OCI-LY1 (cell line): ENCODE data around the gene CREG2.

Experiments used
- H2AFZ ChIP-seq: fragments of 200-600 bp; sonication (generic), shearing (Covaris generic); 2 replicates; pipeline ENCODE4 v1.6.0; 2014; ENCODE audit warnings: antibody characterized with exemption, mild to moderate bottlenecking, low read length
- H3F3A ChIP-seq: fragments of 200-600 bp; sonication (generic), shearing (Covaris generic); 2 replicates; pipeline ENCODE4 v1.6.0; 2014; ENCODE audit warnings: mild to moderate bottlenecking, antibody characterized with exemption, low read length, moderate library complexity; ENCODE audit not compliant: insufficient read depth
- H3K27ac ChIP-seq: fragments of 200-600 bp; sonication (generic); 2 replicates; pipeline ENCODE4 v1.5.1; 2014; ENCODE audit warnings: low read length, mixed run types, mild to moderate bottlenecking, low read depth; ENCODE audit not compliant: poor library complexity, severe bottlenecking
- H3K27me3 ChIP-seq: fragments of 200-600 bp; sonication (generic); 2 replicates; pipeline ENCODE4 v1.6.0; 2014; ENCODE audit warnings: antibody characterized with exemption, mild to moderate bottlenecking, low read length, moderate library complexity; ENCODE audit not compliant: insufficient read depth
- H3K36me3 ChIP-seq: fragments of 200-600 bp; sonication (generic); 2 replicates; pipeline ENCODE4 v1.6.1; 2014; ENCODE audit warnings: mild to moderate bottlenecking, antibody characterized with exemption, low read length, moderate library complexity, mixed read lengths; ENCODE audit not compliant: insufficient read depth
- H3K4me1 ChIP-seq: fragments of 200-600 bp; sonication (generic); 2 replicates; pipeline ENCODE4 v1.5.1; 2014; ENCODE audit warnings: mild to moderate bottlenecking, low read length, moderate library complexity; ENCODE audit not compliant: insufficient read depth, severe bottlenecking
- H3K4me2 ChIP-seq: fragments of 200-600 bp; sonication (generic), shearing (Covaris generic); 2 replicates; pipeline ENCODE4 v1.6.1; 2014; ENCODE audit warnings: low read length
- H3K4me3 ChIP-seq: fragments of 200-600 bp; sonication (generic); 2 replicates; pipeline ENCODE4 v1.5.1; 2014; ENCODE audit warnings: low read length, low read depth, mild to moderate bottlenecking, mixed read lengths; ENCODE audit not compliant: poor library complexity, severe bottlenecking
- H3K79me2 ChIP-seq: fragments of 200-600 bp; shearing (Covaris generic); 2 replicates; pipeline ENCODE4 v1.6.1; 2016; ENCODE audit warnings: mixed run types, low read length, mixed read lengths; ENCODE audit not compliant: insufficient read depth
- H3K9ac ChIP-seq: fragments of 200-600 bp; sonication (generic), shearing (Covaris generic); 2 replicates; pipeline ENCODE4 v1.6.1; 2014; ENCODE audit warnings: mild to moderate bottlenecking, low read length, mixed read lengths
- H3K9me2 ChIP-seq: fragments of 200-600 bp; sonication (generic), shearing (Covaris generic); 2 replicates; pipeline ENCODE4 v1.6.1; 2014; ENCODE audit warnings: low read depth, mild to moderate bottlenecking, low read length, mixed read lengths
- H3K9me3 ChIP-seq: fragments of 200-600 bp; shearing (Covaris generic); 2 replicates; pipeline ENCODE4 v1.6.1; 2014; ENCODE audit warnings: low read length, mixed read lengths
- H4K20me1 ChIP-seq: fragments of 200-600 bp; sonication (generic), shearing (Covaris generic); 2 replicates; pipeline ENCODE4 v1.6.0; 2016; ENCODE audit warnings: mild to moderate bottlenecking, low read length; ENCODE audit not compliant: insufficient read depth
- CTCF ChIP-seq: fragments of 200-600 bp; sonication (generic), shearing (Covaris generic); IDR thresholded peaks from 2 replicates; pipeline ENCODE4 v1.5.1; 2017; ENCODE audit warnings: mild to moderate bottlenecking, antibody characterized with exemption, low read length, moderate library complexity, mixed read lengths
- EZH2 ChIP-seq: fragments of 200-600 bp; sonication (generic), shearing (Covaris generic); IDR thresholded peaks from 2 replicates; pipeline ENCODE4 v1.8.0; 2017; ENCODE audit warnings: borderline replicate concordance, mixed run types, mild to moderate bottlenecking, antibody characterized with exemption, low read length, moderate library complexity, mixed read lengths

Gene CREG2

GRCh38 chr2:101408925-101409324, 21.6 kb upstream of the CREG2 start:
- no peak overlapping the region for H3K27ac ChIP-seq
- no peaks in the 10 kb centered on the region for H3K9me3 ChIP-seq
- H3K9ac ChIP-seq = no peak overlapping the region
- H4K20me1 ChIP-seq = no peaks in the 10 kb centered on the region
- TF ChIP-seq EZH2 (no peak), CTCF (no peak)
- H3F3A ChIP-seq = no peaks in the 10 kb centered on the region
- H3K79me2 ChIP-seq = no peaks in the 10 kb centered on the region
- H3K4me2 ChIP-seq = no peak overlapping the region
- H3K4me3 ChIP-seq = no peak overlapping the region
- no peaks in the 10 kb centered on the region for H3K4me1 ChIP-seq
- H3K36me3 ChIP-seq = no peaks in the 10 kb centered on the region
- H3K9me2 ChIP-seq = no peaks in the 10 kb centered on the region
- no peak overlapping the region for H2AFZ ChIP-seq
- no peaks in the 10 kb centered on the region; the same call in none of the 2 replicates for H3K27me3 ChIP-seq

DNA sequence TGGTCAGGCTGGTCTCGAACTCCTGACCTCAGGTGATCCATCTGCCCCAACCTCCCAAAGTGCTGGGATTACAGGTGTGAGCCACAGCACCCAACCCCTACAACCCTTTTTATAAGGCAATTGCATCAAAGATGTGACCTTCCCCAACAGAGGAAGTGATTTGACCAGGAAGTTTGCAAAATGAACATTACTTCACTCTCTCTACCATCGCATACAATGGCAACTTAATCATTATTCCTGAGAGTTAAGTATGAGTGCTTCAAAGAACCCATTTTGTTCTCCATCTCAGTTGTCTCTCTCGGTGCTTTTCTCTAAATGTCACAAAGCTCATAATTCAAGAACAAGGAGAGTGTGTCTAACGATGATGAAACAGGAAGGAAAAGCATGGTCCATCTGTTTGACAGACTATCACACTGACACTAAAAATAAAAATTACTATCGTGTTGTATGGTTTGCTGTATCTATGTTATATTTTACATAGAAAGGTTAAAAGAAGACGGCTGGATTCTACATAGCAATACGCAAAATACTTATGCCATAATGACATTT, 18.1 kb upstream of the CREG2 start:
- Histone ChIP-seq H3K36me3 (no peaks in the 10 kb centered on the region), H3K4me3 (no peak overlapping the region), H3K9me3 (no peaks in the 10 kb centered on the region), H3K9me2 (no peaks in the 10 kb centered on the region), H4K20me1 (no peaks in the 10 kb centered on the region), H3K27me3 (no peaks in the 10 kb centered on the region; the same call in 1 of the 2 replicates), H3K9ac (no peak overlapping the region), H3K79me2 (no peaks in the 10 kb centered on the region), H3K4me1 (no peaks in the 10 kb centered on the region), H3K27ac (no peak overlapping the region), H3F3A (no peaks in the 10 kb centered on the region), H2AFZ (no peak overlapping the region), H3K4me2 (no peak overlapping the region)
- TF ChIP-seq CTCF = no peak
- no peak for TF ChIP-seq EZH2

DNA sequence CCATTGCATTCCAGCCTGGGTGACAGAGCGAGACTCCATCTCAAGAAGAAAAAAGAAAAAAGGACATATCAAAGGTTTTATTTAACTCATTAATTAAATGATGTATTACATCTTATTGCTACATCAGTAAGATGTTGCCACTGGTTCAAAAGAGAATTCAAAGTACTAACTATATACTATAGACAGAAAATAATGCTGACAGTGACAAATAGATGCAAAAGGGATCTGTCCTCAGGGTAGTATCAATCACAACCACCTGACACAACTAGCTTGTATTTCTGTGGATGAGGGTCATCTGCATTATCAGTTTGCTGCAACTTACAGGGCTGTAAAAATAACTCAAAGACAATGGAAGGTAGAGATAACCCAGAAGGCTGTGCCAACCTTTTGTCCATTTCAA, 16.4 kb upstream of the CREG2 start:
- H4K20me1 ChIP-seq = no peaks in the 10 kb centered on the region
- no peak overlapping the region for H3K9ac ChIP-seq
- no peak overlapping the region for H3K4me2 ChIP-seq
- TF ChIP-seq EZH2 (no peak), CTCF (no peak)
- no peak overlapping the region for H2AFZ ChIP-seq
- H3K79me2 ChIP-seq = no peaks in the 10 kb centered on the region
- H3K27me3 ChIP-seq = no peaks in the 10 kb centered on the region; the same call in 1 of the 2 replicates
- no peak overlapping the region for H3K27ac ChIP-seq
- no peak overlapping the region for H3K4me3 ChIP-seq
- H3F3A ChIP-seq = no peaks in the 10 kb centered on the region
- H3K9me3 ChIP-seq = no peaks in the 10 kb centered on the region
- H3K4me1 ChIP-seq = no peaks in the 10 kb centered on the region
- H3K9me2 ChIP-seq = no peaks in the 10 kb centered on the region
- H3K36me3 ChIP-seq = no peaks in the 10 kb centered on the region
